K562 (cell line): Measurements from ENCODE around the gene THAP12. TPM values are rescaled to one million over a fixed set of nuclear protein-coding genes. Genes with fewer than 3 reads are reported as not detected.

Experiments
- polyA plus RNA-seq, 8 experiments: library from polyadenylated mRNA; depleted of rRNA in 4 of 8; stranded (reverse) in 5 of 8; unstranded in 3 of 8; fragments of >200 nt; fragmentation: Nextera tagmentation in 2 of 8; fragmentation: Illumina TruSeq in 1 of 8; extraction: Ambion mirVana in 2 of 8; extraction: Trizol in 1 of 8; gene quantifications; 2 replicates each; pipeline versions ENCODE4 v1.2.1 to v1.2.3, GENCODE V29; 2011 to 2014; ENCODE audit warnings: inconsistent platforms in 1 of 8, missing spikeins in 1 of 8
- small RNA-seq: library from RNA; depleted of rRNA; stranded (forward); fragments of <200 nt; gene quantifications from one replicate; pipeline ENCODE3, GENCODE V24; 2014
- total RNA-seq, 7 experiments: library from RNA; depleted of rRNA in 6 of 7; stranded (reverse); fragments of >200 nt in 6 of 7; fragmentation: Illumina TruSeq in 2 of 7; extraction: Trizol in 2 of 7; gene quantifications; 2 replicates each; pipeline versions ENCODE4 v1.2.1 to v1.2.3, GENCODE V29; 2011 to 2021; ENCODE audit warnings: low replicate concordance in 1 of 7

Gene THAP12
- total and polyA plus RNA-seq, 9 of the 15 experiments (the other 6 are each of a cell fraction or from before 2014, with no cell fraction given) = 28.1 to 103 (median 57.8) TPM

Small RNA genes within 50 kb of the gene (small RNA-seq; reads per million reads assigned to genes)
- not detected for gene RF00019

Other genes with a start within 250 kb of the THAP12 start
- not detected in 2 replicates for gene WNT11, start 174.6 kb downstream of the THAP12 start, total RNA-seq (2014; rRNA removed)
- gene WNT11, start 174.6 kb downstream of the THAP12 start, total RNA-seq (2014; rRNA removed; fragmentation: Illumina TruSeq; extraction: Trizol) = not detected in 2 replicates
- not detected in 2 replicates for gene WNT11, start 174.6 kb downstream of the THAP12 start, total RNA-seq (2015; rRNA removed; fragmentation: Illumina TruSeq; extraction: Trizol)
- gene WNT11, start 174.6 kb downstream of the THAP12 start, total RNA-seq (2021) = 0.09 TPM in 1 of 2 replicates, not detected in the other
- gene WNT11, start 174.6 kb downstream of the THAP12 start, polyA plus RNA-seq (2011; rRNA removed) = 0.20 and 0.51 TPM in 2 replicates
- 0.12 TPM in 1 of 2 replicates, not detected in the other for gene WNT11, start 174.6 kb downstream of the THAP12 start, polyA plus RNA-seq (2014; fragmentation: Illumina TruSeq; extraction: Trizol)
- gene WNT11, start 174.6 kb downstream of the THAP12 start, polyA plus RNA-seq (2014; fragmentation: Nextera tagmentation; extraction: Ambion mirVana) = under 1 TPM in 1 of 2 experiments, not detected in 1; 0.03 TPM
- gene WNT11, start 174.6 kb downstream of the THAP12 start, polyA plus RNA-seq (2014; rRNA removed) = 0.05 TPM in 1 of 2 replicates, not detected in the other
- 1.6 and 1.8 TPM in 2 replicates for gene GVQW3, start 191 bp upstream of the THAP12 start, total RNA-seq (2014; rRNA removed)
- 2.1 and 2.6 TPM in 2 replicates for gene GVQW3, start 191 bp upstream of the THAP12 start, total RNA-seq (2014; rRNA removed; fragmentation: Illumina TruSeq; extraction: Trizol)
- 2.6 and 3.3 TPM in 2 replicates for gene GVQW3, start 191 bp upstream of the THAP12 start, total RNA-seq (2015; rRNA removed; fragmentation: Illumina TruSeq; extraction: Trizol)
- 1.8 and 1.9 TPM in 2 replicates for gene GVQW3, start 191 bp upstream of the THAP12 start, total RNA-seq (2021)
- 5.7 and 7.3 TPM in 2 replicates for gene GVQW3, start 191 bp upstream of the THAP12 start, polyA plus RNA-seq (2011; rRNA removed)
- 2.1 and 2.2 TPM in 2 replicates for gene GVQW3, start 191 bp upstream of the THAP12 start, polyA plus RNA-seq (2014; fragmentation: Illumina TruSeq; extraction: Trizol)
- gene GVQW3, start 191 bp upstream of the THAP12 start, polyA plus RNA-seq (2014; fragmentation: Nextera tagmentation; extraction: Ambion mirVana) = 1 to 10 TPM in 1 of 2 experiments, under 1 TPM in 1; 0.66 to 1.0 TPM
- 3.0 and 3.4 TPM in 2 replicates for gene GVQW3, start 191 bp upstream of the THAP12 start, polyA plus RNA-seq (2014; rRNA removed)
- 14.5 and 17.1 TPM in 2 replicates for gene EMSY, start 63.9 kb upstream of the THAP12 start, total RNA-seq (2014; rRNA removed)
- 19.8 and 20.8 TPM in 2 replicates for gene EMSY, start 63.9 kb upstream of the THAP12 start, total RNA-seq (2014; rRNA removed; fragmentation: Illumina TruSeq; extraction: Trizol)
- gene EMSY, start 63.9 kb upstream of the THAP12 start, total RNA-seq (2015; rRNA removed; fragmentation: Illumina TruSeq; extraction: Trizol) = 18.3 and 18.7 TPM in 2 replicates
- 17.9 and 19.9 TPM in 2 replicates for gene EMSY, start 63.9 kb upstream of the THAP12 start, total RNA-seq (2021)
- gene EMSY, start 63.9 kb upstream of the THAP12 start, polyA plus RNA-seq (2011; rRNA removed) = 25.4 and 33.6 TPM in 2 replicates
- gene EMSY, start 63.9 kb upstream of the THAP12 start, polyA plus RNA-seq (2014; fragmentation: Illumina TruSeq; extraction: Trizol) = 21.5 and 24.5 TPM in 2 replicates
- gene EMSY, start 63.9 kb upstream of the THAP12 start, polyA plus RNA-seq (2014; fragmentation: Nextera tagmentation; extraction: Ambion mirVana) = 10 to 100 TPM; 12.7 to 13.8 TPM
- 14.4 and 19.5 TPM in 2 replicates for gene EMSY, start 63.9 kb upstream of the THAP12 start, polyA plus RNA-seq (2014; rRNA removed)